Measurements from ENCODE around the gene NECAP2.

- TF ChIP-seq, protein P1, sequence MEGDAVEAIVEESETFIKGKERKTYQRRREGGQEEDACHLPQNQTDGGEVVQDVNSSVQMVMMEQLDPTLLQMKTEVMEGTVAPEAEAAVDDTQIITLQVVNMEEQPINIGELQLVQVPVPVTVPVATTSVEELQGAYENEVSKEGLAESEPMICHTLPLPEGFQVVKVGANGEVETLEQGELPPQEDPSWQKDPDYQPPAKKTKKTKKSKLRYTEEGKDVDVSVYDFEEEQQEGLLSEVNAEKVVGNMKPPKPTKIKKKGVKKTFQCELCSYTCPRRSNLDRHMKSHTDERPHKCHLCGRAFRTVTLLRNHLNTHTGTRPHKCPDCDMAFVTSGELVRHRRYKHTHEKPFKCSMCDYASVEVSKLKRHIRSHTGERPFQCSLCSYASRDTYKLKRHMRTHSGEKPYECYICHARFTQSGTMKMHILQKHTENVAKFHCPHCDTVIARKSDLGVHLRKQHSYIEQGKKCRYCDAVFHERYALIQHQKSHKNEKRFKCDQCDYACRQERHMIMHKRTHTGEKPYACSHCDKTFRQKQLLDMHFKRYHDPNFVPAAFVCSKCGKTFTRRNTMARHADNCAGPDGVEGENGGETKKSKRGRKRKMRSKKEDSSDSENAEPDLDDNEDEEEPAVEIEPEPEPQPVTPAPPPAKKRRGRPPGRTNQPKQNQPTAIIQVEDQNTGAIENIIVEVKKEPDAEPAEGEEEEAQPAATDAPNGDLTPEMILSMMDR (IDR thresholded peaks at IDR 0.05; ENCODE audit: insufficient read depth, low read length), result no peak
- TF ChIP-seq POLR2AphosphoS5 (IDR thresholded peaks at IDR 0.05; ENCODE audit: low read depth) (no peak), GABPA (IDR thresholded peaks at IDR 0.05; ENCODE audit: low read depth) (no peak)
Measured at GRCh38 chr1:16459352-16459925, 18.9 kb downstream of the NECAP2 start.
